ENCODE results near the gene MED12L.

MED12L gene

GRCh38 chr3:151199554-151200438 lies 114.3 kb downstream of the MED12L start:
- H3K27me3 Mint-ChIP-seq (ENCODE audit: low read depth): no peaks in the 10 kb centered on the region
- H3K27ac Mint-ChIP-seq: no peak overlapping the region
- TF ChIP-seq CTCF (IDR thresholded peaks at IDR 0.05; ENCODE audit: unreplicated experiment in 3 of 3): no peak
- H3K9me3 Mint-ChIP-seq: no peaks in the 10 kb centered on the region
- H3K36me3 Mint-ChIP-seq (ENCODE audit: low read depth): peaks cover 4% of the 10 kb centered on the region
- no peak overlapping the region for H3K4me3 Mint-ChIP-seq
- H3K4me1 Mint-ChIP-seq: no peaks in the 10 kb centered on the region

GRCh38 chr3:151200586-151200985 lies 115.1 kb downstream of the MED12L start:
- H3K27me3 Mint-ChIP-seq (ENCODE audit: low read depth): no peaks in the 10 kb centered on the region
- no peaks in the 10 kb centered on the region for H3K4me1 Mint-ChIP-seq
- no peak overlapping the region for H3K4me3 Mint-ChIP-seq
- H3K9me3 Mint-ChIP-seq: no peaks in the 10 kb centered on the region
- H3K36me3 Mint-ChIP-seq (ENCODE audit: low read depth): peaks cover 4% of the 10 kb centered on the region
- no peak for TF ChIP-seq CTCF (IDR thresholded peaks at IDR 0.05; ENCODE audit: unreplicated experiment in 3 of 3)
- no peak overlapping the region for H3K27ac Mint-ChIP-seq

GRCh38 chr3:151201051-151201730 lies 115.7 kb downstream of the MED12L start:
- Mint-ChIP-seq H3K4me3 (no peak overlapping the region), H3K27ac (no peak overlapping the region), H3K9me3 (no peaks in the 10 kb centered on the region), H3K36me3 (ENCODE audit: low read depth) (peaks cover 4% of the 10 kb centered on the region), H3K27me3 (ENCODE audit: low read depth) (no peaks in the 10 kb centered on the region), H3K4me1 (no peaks in the 10 kb centered on the region)
- TF ChIP-seq CTCF (IDR thresholded peaks at IDR 0.05; ENCODE audit: unreplicated experiment in 3 of 3): no peak

- Mint-ChIP-seq H3K27ac (no peak within 1 kb of the TSS), H3K4me3 (no peak within 1 kb of the TSS), H3K4me1 (no peaks in the 10 kb centered on the region), H3K9me3 (no peaks in the 10 kb centered on the region), H3K27me3 (ENCODE audit: low read depth) (no peaks in the 10 kb centered on the region), H3K36me3 (ENCODE audit: low read depth) (peaks cover 4% of the 10 kb centered on the region)
- no peak for TF ChIP-seq CTCF (IDR thresholded peaks at IDR 0.05; ENCODE audit: unreplicated experiment in 3 of 3)
These were observed 117.6 kb downstream of the MED12L start, which contains the start of gene GPR171 for GRCh38 chr3:151203051-151203420. Gene GPR171 (minus strand): TSS chr3:151203216. CDS start chr3:151199386, 3,830 bp downstream.

- H3K27ac Mint-ChIP-seq: no peak overlapping the region
- no peaks in the 10 kb centered on the region for H3K9me3 Mint-ChIP-seq
- H3K4me1 Mint-ChIP-seq: no peaks in the 10 kb centered on the region
- no peaks in the 10 kb centered on the region for H3K27me3 Mint-ChIP-seq (ENCODE audit: low read depth)
- H3K4me3 Mint-ChIP-seq: no peak overlapping the region
- H3K36me3 Mint-ChIP-seq (ENCODE audit: low read depth): no peaks in the 10 kb centered on the region
- TF ChIP-seq CTCF (IDR thresholded peaks at IDR 0.05; ENCODE audit: unreplicated experiment in 3 of 3): no peak
These were observed 119.3 kb downstream of the MED12L start for GRCh38 chr3:151204530-151205402.

Measured in nephron (organoid).